ENCODE data around the gene CHCHD4.

- TF ChIP-seq CTCF (IDR thresholded peaks at IDR 0.05) (no peak), EZH2phosphoT487 (IDR thresholded peaks at IDR 0.05) (no peak), EZH2 (IDR thresholded peaks at IDR 0.05) (no peak)
Measured at GRCh38 chr3:14140668-14141067, 16.0 kb upstream of the CHCHD4 start.
